Measurements from ENCODE around the gene JADE1. TPM values are rescaled to one million over a fixed set of nuclear protein-coding genes. Genes with fewer than 3 reads are reported as not detected.

Gene JADE1
- total and polyA plus RNA-seq, 3 experiments from 2014 or later = 28.4 to 43.7 (median 29.1) TPM

GRCh38 chr4:128837679-128838078 is 28.2 kb downstream of the JADE1 start:
- H3K27ac Mint-ChIP-seq = peak overlapping the region in 7 of 8 donors; percentile 0 to 70 (median 8)
- H3K36me3 ChIP-seq (ENCODE audit: insufficient read depth, low read length) = peaks cover 4% of the 10 kb centered on the region

GRCh38 chr4:128840711-128841318 is 31.3 kb downstream of the JADE1 start:
- Histone ChIP-seq H3K9me3 (ENCODE audit: low read length) (no peaks in the 10 kb centered on the region), H3K4me3 (ENCODE audit: low read length) (no peak overlapping the region), H3K4me1 (ENCODE audit: insufficient read depth, low read length) (peaks cover 15% of the 10 kb centered on the region), H3K27me3 (ENCODE audit: insufficient read depth, low read length, poor library complexity, severe bottlenecking) (no peaks in the 10 kb centered on the region), H3K36me3 (ENCODE audit: insufficient read depth, low read length) (peaks cover 16% of the 10 kb centered on the region), H3K27ac (ENCODE audit: low read depth, low read length) (no peak overlapping the region)
- H3K4me3 Mint-ChIP-seq = no peak overlapping the region
- ChIA-PET CTCF (no interaction called here), POLR2A (interaction anchor here (1.0 kb wide), 1 partner anchor 29 kb away, joined by 3 read pairs; no protein-coding TSS in a partner anchor)
- no peak for DNase-seq
- H3K4me1 Mint-ChIP-seq = peaks cover 61 to 67% (median 66%) of the 10 kb centered on the region in 3 donors
- H3K36me3 Mint-ChIP-seq = peaks cover 0 to 71% (median 8%) of the 10 kb centered on the region in 3 donors
- H3K27ac Mint-ChIP-seq = peak overlapping the region in 7 of 8 donors; percentile 27 to 95 (median 79)
- H3K9me3 Mint-ChIP-seq = no peaks in the 10 kb centered on the region
- H3K27me3 Mint-ChIP-seq = peaks cover 0 to 1% of the 10 kb centered on the region in 2 donors

More at GRCh38 chr4:128837679-128838078, 28.2 kb downstream of the JADE1 start:
- no peak overlapping the region for H3K4me3 ChIP-seq (ENCODE audit: low read length)
- no peaks in the 10 kb centered on the region for H3K27me3 ChIP-seq (ENCODE audit: insufficient read depth, low read length, poor library complexity, severe bottlenecking)
- ChIA-PET CTCF (no interaction called here), POLR2A (interaction anchor here (0.6 kb wide), 1 partner anchor 18 kb away, joined by 4 read pairs; no protein-coding TSS in a partner anchor)
- peaks cover 3 to 66% (median 8%) of the 10 kb centered on the region in 3 donors for H3K36me3 Mint-ChIP-seq
- peaks cover 66 to 80% (median 75%) of the 10 kb centered on the region in 3 donors for H3K4me1 Mint-ChIP-seq
- no peaks in the 10 kb centered on the region for H3K9me3 ChIP-seq (ENCODE audit: low read length)
- DNase-seq = no peak
- no peaks in the 10 kb centered on the region for H3K9me3 Mint-ChIP-seq
- no peaks in the 10 kb centered on the region for H3K27me3 Mint-ChIP-seq
- no peak overlapping the region for H3K4me3 Mint-ChIP-seq
- peaks cover 15% of the 10 kb centered on the region for H3K4me1 ChIP-seq (ENCODE audit: insufficient read depth, low read length)
- H3K27ac ChIP-seq (ENCODE audit: low read depth, low read length) = no peak overlapping the region

GRCh38 chr4:128841402-128841801 is 31.9 kb downstream of the JADE1 start:
- H3K4me3 ChIP-seq (ENCODE audit: low read length) = no peak overlapping the region
- H3K27ac ChIP-seq (ENCODE audit: low read depth, low read length) = no peak overlapping the region
- DNase-seq = no peak
- H3K4me3 Mint-ChIP-seq = no peak overlapping the region
- peaks cover 58 to 61% (median 60%) of the 10 kb centered on the region in 3 donors for H3K4me1 Mint-ChIP-seq
- POLR2A ChIA-PET = interaction anchor here (1.0 kb wide), 1 partner anchor 29 kb away, joined by 3 read pairs; no protein-coding TSS in a partner anchor
- H3K27me3 ChIP-seq (ENCODE audit: insufficient read depth, low read length, poor library complexity, severe bottlenecking) = no peaks in the 10 kb centered on the region
- peaks cover 21% of the 10 kb centered on the region for H3K36me3 ChIP-seq (ENCODE audit: insufficient read depth, low read length)
- H3K27ac Mint-ChIP-seq = peak overlapping the region; percentile 5 to 95 (median 64)
- peaks cover 0 to 72% (median 8%) of the 10 kb centered on the region in 3 donors for H3K36me3 Mint-ChIP-seq
- no peaks in the 10 kb centered on the region for H3K9me3 Mint-ChIP-seq
- H3K4me1 ChIP-seq (ENCODE audit: insufficient read depth, low read length) = peaks cover 15% of the 10 kb centered on the region
- no peaks in the 10 kb centered on the region for H3K9me3 ChIP-seq (ENCODE audit: low read length)
- CTCF ChIA-PET = no interaction called here
- peaks cover 0 to 1% of the 10 kb centered on the region in 2 donors for H3K27me3 Mint-ChIP-seq

- Mint-ChIP-seq H3K9me3 (no peaks in the 10 kb centered on the region), H3K27me3 (peaks cover 0 to 1% of the 10 kb centered on the region in 2 donors), H3K4me3 (no peak overlapping the region), H3K36me3 (peaks cover 10 to 87% (median 22%) of the 10 kb centered on the region in 3 donors), H3K27ac (peak overlapping the region in 2 of 8 donors; percentile 13 to 34), H3K4me1 (peaks cover 27 to 31% (median 30%) of the 10 kb centered on the region in 3 donors)
- Histone ChIP-seq H3K36me3 (ENCODE audit: insufficient read depth, low read length) (peaks cover 51% of the 10 kb centered on the region), H3K27ac (ENCODE audit: low read depth, low read length) (no peak overlapping the region), H3K9me3 (ENCODE audit: low read length) (no peaks in the 10 kb centered on the region), H3K27me3 (ENCODE audit: insufficient read depth, low read length, poor library complexity, severe bottlenecking) (no peaks in the 10 kb centered on the region), H3K4me1 (ENCODE audit: insufficient read depth, low read length) (peaks cover 11% of the 10 kb centered on the region), H3K4me3 (ENCODE audit: low read length) (no peak overlapping the region)
- DNase-seq = no peak
- CTCF ChIA-PET = no interaction called here
- POLR2A ChIA-PET = no interaction called here
These were observed 35.4 kb downstream of the JADE1 start for GRCh38 chr4:128844931-128845330.

- Histone ChIP-seq H3K9me3 (ENCODE audit: low read length) (no peaks in the 10 kb centered on the region), H3K4me3 (ENCODE audit: low read length) (no peak overlapping the region), H3K36me3 (ENCODE audit: insufficient read depth, low read length) (peaks cover 58% of the 10 kb centered on the region), H3K4me1 (ENCODE audit: insufficient read depth, low read length) (no peaks in the 10 kb centered on the region), H3K27me3 (ENCODE audit: insufficient read depth, low read length, poor library complexity, severe bottlenecking) (no peaks in the 10 kb centered on the region), H3K27ac (ENCODE audit: low read depth, low read length) (no peak overlapping the region)
- H3K27ac Mint-ChIP-seq = peak overlapping the region in 5 of 8 donors; percentile 13 to 58 (median 36)
- peaks cover 11 to 93% (median 28%) of the 10 kb centered on the region in 3 donors for H3K36me3 Mint-ChIP-seq
- no peak for DNase-seq
- no peaks in the 10 kb centered on the region for H3K9me3 Mint-ChIP-seq
- H3K27me3 Mint-ChIP-seq = peaks cover 0 to 1% of the 10 kb centered on the region in 2 donors
- H3K4me3 Mint-ChIP-seq = no peak overlapping the region
- H3K4me1 Mint-ChIP-seq = peaks cover 18 to 21% (median 20%) of the 10 kb centered on the region in 3 donors
- POLR2A ChIA-PET = no interaction called here
- CTCF ChIA-PET = interaction anchor here (1.4 kb wide), 1 partner anchor 9 kb away, joined by 4 read pairs; no protein-coding TSS in a partner anchor
These were observed 36.6 kb downstream of the JADE1 start for GRCh38 chr4:128846063-128846462.

- Mint-ChIP-seq H3K4me1 (peaks cover 13 to 19% (median 17%) of the 10 kb centered on the region in 3 donors), H3K36me3 (peaks cover 21 to 96% (median 32%) of the 10 kb centered on the region in 3 donors), H3K4me3 (no peak overlapping the region), H3K27me3 (peaks cover 0 to 1% of the 10 kb centered on the region in 2 donors), H3K9me3 (no peaks in the 10 kb centered on the region), H3K27ac (peak overlapping the region in 6 of 8 donors; percentile 26 to 75 (median 56))
- no peak overlapping the region for H3K27ac ChIP-seq (ENCODE audit: low read depth, low read length)
- H3K36me3 ChIP-seq (ENCODE audit: insufficient read depth, low read length) = peaks cover 58% of the 10 kb centered on the region
- no peak overlapping the region for H3K4me3 ChIP-seq (ENCODE audit: low read length)
- H3K9me3 ChIP-seq (ENCODE audit: low read length) = no peaks in the 10 kb centered on the region
- CTCF ChIA-PET = interaction anchor here (1.4 kb wide), 1 partner anchor 8 kb away, joined by 4 read pairs; no protein-coding TSS in a partner anchor
- H3K4me1 ChIP-seq (ENCODE audit: insufficient read depth, low read length) = no peaks in the 10 kb centered on the region
- POLR2A ChIA-PET = no interaction called here
- no peak for DNase-seq
- H3K27me3 ChIP-seq (ENCODE audit: insufficient read depth, low read length, poor library complexity, severe bottlenecking) = no peaks in the 10 kb centered on the region
These were observed 37.7 kb downstream of the JADE1 start for GRCh38 chr4:128847082-128847724.

GRCh38 chr4:128848461-128848860 is 39.0 kb downstream of the JADE1 start:
- no peaks in the 10 kb centered on the region for H3K27me3 ChIP-seq (ENCODE audit: insufficient read depth, low read length, poor library complexity, severe bottlenecking)
- Mint-ChIP-seq H3K9me3 (no peaks in the 10 kb centered on the region), H3K27ac (peak overlapping the region in 5 of 8 donors; percentile 38 to 91 (median 66)), H3K36me3 (peaks cover 21 to 97% (median 32%) of the 10 kb centered on the region in 3 donors), H3K4me1 (peaks cover 9 to 19% (median 11%) of the 10 kb centered on the region in 3 donors), H3K27me3 (peaks cover 0 to 1% of the 10 kb centered on the region in 2 donors), H3K4me3 (no peak overlapping the region)
- no peaks in the 10 kb centered on the region for H3K9me3 ChIP-seq (ENCODE audit: low read length)
- DNase-seq = no peak
- ChIA-PET POLR2A (no interaction called here), CTCF (no interaction called here)
- H3K4me1 ChIP-seq (ENCODE audit: insufficient read depth, low read length) = no peaks in the 10 kb centered on the region
- H3K27ac ChIP-seq (ENCODE audit: low read depth, low read length) = no peak overlapping the region
- peaks cover 58% of the 10 kb centered on the region for H3K36me3 ChIP-seq (ENCODE audit: insufficient read depth, low read length)
- no peak overlapping the region for H3K4me3 ChIP-seq (ENCODE audit: low read length)

GRCh38 chr4:128850252-128850651 is 40.8 kb downstream of the JADE1 start:
- H3K27ac Mint-ChIP-seq = peak overlapping the region in 1 of 8 donors; percentile 34
- H3K4me3 Mint-ChIP-seq = no peak overlapping the region
- Histone ChIP-seq H3K4me1 (ENCODE audit: insufficient read depth, low read length) (peaks cover 18% of the 10 kb centered on the region), H3K4me3 (ENCODE audit: low read length) (no peak overlapping the region), H3K36me3 (ENCODE audit: insufficient read depth, low read length) (peaks cover 48% of the 10 kb centered on the region), H3K9me3 (ENCODE audit: low read length) (no peaks in the 10 kb centered on the region), H3K27me3 (ENCODE audit: insufficient read depth, low read length, poor library complexity, severe bottlenecking) (no peaks in the 10 kb centered on the region), H3K27ac (ENCODE audit: low read depth, low read length) (no peak overlapping the region)
- DNase-seq = no peak
- ChIA-PET CTCF (interaction anchor here (1.7 kb wide), 1 partner anchor 12 kb away, joined by 5 read pairs; no protein-coding TSS in a partner anchor), POLR2A (no interaction called here)
- H3K36me3 Mint-ChIP-seq = peaks cover 21 to 95% (median 32%) of the 10 kb centered on the region in 3 donors
- H3K27me3 Mint-ChIP-seq = peaks cover 0 to under 1% of the 10 kb centered on the region in 2 donors
- H3K4me1 Mint-ChIP-seq = peaks cover 26 to 35% (median 29%) of the 10 kb centered on the region in 3 donors
- no peaks in the 10 kb centered on the region for H3K9me3 Mint-ChIP-seq

Data from CD8-positive, alpha-beta memory T cell (primary cell).